GM21381 (cell line): ENCODE data around the gene LAIR1.

Source experiments
- ATAC-seq: cut with Tn5 transposase; IDR thresholded peaks from one replicate; pipeline ENCODE4 v1.9.1; 2021; ENCODE audit warnings: mild to moderate bottlenecking, moderate library complexity; ENCODE audit not compliant: unreplicated experiment

LAIR1 gene

DNA sequence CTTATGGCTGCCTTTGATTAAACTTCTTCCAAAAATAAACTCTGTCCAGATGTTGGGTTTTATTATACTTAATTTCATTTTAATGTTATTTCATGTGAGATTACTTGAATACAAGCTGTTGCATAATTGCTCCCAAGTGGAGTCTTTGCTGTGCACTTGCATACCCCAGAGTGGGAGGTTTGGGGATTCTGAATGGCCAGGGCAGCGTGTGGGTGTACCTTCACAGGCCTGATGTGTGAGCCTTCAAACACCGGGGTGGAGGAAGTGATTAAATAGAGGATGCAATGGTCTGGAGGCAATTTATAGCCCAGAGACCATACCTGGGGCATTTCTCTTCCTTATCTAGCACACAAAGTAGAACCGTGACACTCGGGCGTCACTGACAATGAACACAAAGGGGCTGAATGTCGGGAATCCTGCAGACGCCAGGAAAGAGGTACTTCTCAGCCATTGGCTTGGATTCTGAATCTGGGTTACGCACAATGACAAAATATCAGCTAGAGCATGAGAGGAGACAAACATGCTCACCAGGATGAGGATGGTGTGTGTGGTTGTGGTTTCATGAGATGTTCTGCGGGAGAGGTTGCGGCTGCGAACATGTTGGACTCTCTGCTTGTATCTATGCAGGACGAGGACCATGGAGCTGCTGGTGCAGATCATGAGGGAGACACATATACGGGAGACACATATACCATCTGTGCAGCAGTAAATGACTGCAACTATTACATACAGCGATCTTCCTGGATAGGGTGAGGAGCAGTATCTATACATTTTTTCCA lies 44.6 kb downstream of the LAIR1 start:
- ATAC-seq: no peak

DNA sequence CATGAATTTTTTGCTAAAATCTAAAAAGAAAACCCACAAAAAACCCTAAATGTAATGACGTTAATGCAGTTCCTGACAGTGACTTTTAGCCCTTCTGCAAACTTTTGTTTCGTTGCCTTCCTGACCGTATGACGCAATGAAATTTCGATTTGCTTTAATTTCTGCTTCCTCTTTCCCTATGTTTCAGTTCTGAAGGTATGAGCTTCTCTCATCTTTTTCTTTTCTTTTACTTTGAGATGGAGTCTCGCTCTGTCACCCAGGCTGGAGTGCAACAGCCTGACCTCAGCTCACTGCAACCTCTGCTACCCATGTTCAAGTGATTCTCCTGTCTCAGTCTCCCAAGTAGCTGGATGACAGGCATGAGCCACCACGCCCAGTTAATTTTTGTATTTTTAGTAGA lies 45.7 kb downstream of the LAIR1 start:
- ATAC-seq: no peak

DNA sequence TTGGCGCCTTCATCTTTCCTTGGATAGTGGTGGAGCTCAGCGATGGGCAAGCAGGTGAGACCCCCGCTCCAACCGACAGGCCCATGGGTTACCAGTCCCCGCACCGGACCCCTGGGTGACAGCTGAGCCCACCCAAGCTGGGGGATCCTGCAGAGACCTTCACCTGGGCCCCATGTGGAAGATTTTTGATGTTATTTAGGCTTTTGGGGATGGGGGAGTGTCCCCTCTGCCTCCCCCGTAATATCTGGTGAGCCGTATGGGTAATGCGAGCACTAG lies 46.8 kb downstream of the LAIR1 start:
- ATAC-seq: no peak

DNA sequence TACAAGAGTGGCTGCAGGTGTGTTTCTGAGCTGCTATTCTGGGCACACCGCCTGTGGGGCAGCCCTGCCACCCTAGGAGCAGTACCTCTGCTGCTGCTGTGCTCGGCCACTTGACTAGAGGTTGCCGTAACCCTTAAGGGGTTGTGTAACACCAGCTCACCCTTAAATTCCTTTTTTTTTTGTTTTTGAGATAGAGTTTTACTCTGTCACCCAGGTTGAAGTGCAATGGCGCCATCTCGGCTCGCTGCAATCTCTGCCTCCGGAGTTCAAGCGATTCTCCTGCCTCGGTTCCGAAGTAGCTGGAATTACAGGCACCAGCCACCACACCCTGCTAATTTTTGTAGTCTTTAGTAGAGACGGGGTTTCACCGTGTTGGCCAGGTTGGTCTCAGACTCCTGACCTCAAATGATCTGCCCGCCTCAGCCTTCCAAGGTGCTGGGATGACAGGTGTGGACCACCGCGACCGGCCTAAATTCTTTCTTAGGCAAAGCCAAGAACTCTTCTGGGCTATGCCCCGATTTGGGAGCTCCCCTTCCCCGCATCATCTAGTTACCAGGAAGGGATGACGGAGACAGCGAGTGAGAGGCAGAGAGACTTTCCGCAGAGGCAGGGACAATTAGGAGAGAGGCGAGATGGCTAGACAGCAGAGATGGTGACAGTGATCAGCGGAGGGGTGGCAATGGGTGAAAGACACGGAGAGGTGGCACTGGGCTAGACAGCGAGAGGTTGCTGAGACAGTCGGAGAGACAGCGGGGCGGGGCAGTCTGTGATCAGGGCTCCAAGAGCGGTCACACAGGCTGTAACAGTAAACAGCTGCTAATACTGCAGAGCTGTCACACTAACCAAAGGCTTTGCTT lies 47.4 kb downstream of the LAIR1 start:
- no peak for ATAC-seq

DNA sequence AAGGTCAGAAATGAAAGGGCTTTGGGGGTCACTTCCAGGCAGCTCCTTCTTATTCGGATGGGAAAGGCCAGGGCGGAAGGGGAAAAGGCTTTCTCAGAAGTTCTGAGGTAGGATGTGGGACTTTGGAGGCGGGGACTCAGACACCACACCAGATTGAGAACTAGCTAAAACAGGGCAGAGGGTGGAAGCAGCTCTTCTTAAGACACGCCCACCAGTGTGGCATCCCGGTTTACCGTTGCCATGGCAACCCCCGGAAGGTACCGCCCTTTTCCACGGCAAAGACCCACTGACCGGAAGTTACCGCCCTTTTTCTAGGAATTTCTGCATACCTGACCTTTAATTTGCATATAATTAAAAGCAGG lies 48.0 kb downstream of the LAIR1 start:
- no peak for ATAC-seq

DNA sequence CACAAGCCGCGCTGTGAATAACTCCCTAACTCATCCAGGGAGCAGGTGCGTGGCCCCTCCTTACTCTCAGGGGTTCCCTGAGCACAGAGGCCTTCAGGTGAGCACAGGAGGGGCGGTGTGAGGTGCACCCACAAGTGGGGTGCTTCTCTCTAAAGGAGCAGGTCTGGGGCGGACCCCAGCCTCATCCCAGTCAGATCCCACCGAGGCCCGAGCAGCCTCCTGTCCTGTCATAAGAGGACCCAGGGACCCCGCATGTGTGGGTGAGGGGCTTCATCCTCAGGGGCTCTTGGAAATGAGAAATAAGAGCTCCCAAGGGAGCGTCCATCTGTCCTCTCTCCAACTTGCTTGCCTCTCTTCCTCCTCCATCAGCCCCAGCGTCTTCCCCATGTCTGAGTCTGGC lies 48.8 kb downstream of the LAIR1 start:
- no peak for ATAC-seq

DNA sequence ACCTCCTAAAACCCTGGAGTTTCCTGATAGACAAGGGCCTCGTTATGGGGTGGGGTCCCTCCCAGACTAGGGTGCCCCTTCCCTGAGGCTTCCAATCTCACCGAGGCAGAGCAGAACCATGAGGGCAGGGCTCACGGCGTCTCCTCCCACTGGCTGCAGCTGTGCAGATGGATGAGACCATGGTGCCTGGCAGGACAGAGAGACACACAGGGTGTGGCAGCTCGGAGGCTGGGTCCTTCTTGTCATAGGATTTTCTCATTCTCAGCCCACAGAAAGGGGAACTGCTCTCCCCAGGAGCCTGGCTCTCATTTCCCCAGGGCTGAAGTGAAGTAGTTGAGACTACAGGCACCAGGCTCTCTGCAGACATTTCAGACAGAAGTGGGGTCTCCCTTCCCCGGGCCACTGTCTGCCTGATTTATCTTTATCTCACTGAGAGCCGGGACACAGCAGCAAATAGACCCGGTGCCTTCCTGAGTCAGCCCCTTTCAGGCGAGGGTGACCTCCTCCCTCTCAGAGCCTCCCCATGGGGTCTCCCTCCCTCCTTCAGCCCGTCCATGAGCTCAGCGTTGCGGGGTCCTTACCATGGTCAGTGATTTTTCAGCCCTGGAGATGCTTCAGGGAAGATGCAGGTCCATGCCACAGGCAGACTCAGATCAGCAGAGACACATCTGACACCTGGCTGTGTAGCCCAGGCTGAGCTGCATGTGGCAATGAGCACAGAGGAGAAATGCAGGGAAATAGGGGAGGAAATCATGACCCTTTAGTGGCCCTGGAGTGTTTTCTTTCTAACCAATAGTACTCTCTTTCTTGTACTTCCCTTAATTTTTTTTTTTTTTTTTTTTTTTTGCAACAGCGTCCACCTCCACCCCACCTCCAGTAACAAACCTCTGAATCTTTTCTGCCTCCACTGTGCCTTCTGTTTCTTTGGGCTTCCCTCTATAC lies 52.0 kb downstream of the LAIR1 start, which contains the start of gene LILRA5:
Gene LILRA5 (minus strand): TSS at position 731 of the 942 bp plus-strand sequence. CDS start 147 bp downstream, at position 584.
- no peak for ATAC-seq

DNA sequence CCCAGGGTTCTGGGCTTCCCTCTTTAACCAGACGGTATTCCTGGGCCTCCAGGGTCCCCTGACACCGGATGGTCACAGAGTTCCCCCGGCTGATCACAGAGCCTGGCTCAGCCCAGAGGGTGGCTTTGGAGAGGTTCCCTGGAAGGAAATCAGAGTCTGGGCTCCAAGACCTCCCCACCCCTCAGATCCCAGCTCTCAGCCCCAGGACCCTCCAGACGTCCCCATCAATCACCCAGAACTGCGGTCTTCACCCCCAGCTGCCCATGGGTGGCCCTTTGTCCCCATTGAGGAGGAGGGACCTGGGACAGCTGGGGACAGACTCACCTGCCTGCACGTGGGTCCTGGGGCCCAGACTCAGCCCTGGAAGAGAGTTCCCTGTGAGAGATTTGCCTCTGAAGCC lies 52.7 kb downstream of the LAIR1 start:
- ATAC-seq: no peak

DNA sequence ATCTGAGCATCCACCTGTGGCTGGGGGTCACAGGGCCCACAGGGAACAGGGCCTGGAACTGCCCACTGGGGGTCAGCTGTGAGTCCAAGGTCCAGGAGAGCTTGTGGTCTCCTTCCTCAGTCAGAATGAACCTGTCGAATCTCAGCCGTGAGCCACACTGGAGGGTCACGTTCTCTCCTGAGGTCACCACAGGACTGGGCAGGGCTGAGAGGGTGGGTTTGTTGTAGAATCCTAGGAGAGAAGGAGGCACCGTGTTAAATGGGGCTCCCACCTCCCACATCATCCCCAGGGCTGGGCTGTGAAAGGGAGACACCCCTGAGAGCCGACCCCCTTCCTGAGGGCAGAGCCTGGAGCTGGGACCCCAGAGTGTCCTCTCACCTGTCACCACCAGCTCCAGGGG lies 53.2 kb downstream of the LAIR1 start:
- ATAC-seq: no peak

DNA sequence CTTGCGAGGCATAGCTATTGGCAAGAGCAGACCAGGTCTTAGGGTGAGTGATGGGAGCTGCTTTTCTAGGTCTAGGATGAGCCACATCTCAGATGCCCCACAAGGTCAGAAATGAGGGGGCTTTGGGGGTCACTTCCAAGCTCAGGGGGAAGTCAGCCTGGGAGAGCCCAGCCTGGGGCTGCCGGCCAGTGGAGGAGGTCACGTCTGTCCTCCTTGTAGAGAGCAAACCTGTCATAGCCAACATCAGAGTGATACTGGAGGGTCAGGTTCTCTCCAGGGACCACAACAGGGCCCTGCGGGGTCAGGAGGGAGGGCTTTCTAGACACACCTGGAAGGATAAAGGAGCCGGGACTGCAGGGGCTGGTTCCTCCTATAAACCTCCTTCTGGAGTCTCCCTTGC lies 54.2 kb downstream of the LAIR1 start:
- no peak for ATAC-seq

DNA sequence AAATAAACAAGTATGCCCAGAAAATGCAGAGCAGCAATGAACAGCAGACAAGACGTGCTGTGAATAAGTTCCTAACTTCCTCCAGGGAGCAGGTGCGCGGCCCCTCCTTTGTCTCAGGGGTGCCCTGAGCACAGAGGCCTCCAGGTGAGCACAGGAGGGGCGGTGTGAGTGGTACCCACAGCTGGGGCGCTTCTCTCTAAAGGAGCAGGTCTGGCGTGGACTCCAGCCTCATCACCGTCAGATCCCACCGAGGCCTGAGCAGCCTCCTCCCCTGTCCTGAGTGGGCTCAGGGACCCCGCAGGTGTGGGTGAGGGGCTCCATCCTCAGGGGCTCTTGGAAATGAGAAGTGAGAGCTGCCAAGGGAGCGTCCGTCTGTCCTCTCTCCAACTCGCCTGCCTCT lies 54.9 kb downstream of the LAIR1 start:
- ATAC-seq: no peak

DNA sequence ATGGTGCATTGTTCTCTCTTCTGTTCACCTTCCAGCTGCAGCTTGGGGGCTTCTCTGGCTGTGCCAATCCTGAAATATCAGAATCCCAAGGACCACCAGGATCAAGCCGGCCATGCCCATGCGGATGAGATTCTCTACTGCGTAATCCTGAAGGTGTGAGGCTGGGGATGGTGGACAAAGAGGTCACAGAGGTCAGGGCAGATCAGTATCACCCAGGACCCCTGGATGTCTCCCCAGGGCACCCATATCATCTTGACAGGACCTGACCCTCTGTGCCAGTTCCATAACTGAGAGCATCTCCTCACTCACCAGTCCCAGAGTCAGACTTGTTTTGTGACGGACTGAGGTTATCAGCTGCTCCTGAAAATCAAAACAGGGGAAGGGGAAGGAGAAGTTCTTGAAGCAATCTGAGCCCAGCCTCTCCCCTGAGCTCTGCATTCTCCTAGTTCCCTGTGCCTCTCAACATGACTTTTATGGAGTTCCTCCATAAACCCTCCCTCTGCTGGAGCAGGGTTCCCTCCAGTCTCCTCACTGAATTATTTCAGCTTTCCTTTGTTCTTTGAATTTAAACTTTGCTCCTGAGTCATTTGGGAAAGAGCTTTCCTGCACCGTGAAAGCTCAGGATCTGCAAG lies 57.2 kb downstream of the LAIR1 start:
- ATAC-seq: no peak

DNA sequence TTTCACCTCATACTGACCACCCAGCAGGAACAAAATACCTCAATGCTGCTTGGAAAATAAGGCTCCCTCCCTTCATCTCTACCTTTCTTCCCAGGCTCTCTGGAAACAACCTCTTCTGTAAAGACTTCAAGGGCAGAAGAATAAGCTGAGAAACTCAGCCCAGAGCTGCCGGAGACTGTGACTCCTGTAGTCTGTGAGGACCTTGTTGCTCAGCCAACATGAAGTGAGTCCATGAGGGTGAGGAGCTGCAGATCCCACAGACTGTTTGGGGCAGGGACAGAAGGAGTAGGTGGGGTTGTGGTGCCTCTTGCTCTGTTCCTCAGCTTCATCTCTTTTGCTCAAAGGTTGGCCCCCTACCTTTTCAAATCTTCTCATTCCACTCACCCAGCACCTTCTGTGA lies 59.6 kb downstream of the LAIR1 start:
- no peak for ATAC-seq

DNA sequence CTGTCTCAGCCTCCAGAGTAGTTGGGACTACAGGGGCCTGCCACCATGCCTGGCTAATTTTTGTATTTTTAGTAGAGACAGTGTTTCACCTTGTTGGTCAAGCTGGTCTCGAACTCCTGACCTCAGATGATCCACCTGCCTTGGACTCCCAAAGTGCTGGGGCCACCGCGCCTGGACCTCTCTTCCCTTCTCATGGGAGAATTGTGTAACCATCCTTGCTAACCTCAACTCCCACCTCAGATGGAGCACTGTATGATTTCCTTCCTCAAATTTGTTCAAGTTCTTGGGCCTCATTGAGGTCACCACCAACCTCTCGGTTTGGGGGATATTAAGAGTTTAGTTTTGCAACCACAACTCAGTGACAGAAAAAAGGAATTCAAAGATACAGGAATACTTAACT lies 62.5 kb downstream of the LAIR1 start:
- no peak for ATAC-seq
